ENCODE data around the gene EFHC1. TPM values are rescaled to one million over a fixed set of nuclear protein-coding genes. Genes with fewer than 3 reads are reported as not detected.
"Not testable (repeated sequence)": the region's sequence is repeated elsewhere in the genome, so short reads cannot be mapped to it uniquely, and the experiment has no call there.

Gene EFHC1
- total and polyA plus RNA-seq, 4 donors: 3.3 to 11.3 (median 6.9) TPM

DNA sequence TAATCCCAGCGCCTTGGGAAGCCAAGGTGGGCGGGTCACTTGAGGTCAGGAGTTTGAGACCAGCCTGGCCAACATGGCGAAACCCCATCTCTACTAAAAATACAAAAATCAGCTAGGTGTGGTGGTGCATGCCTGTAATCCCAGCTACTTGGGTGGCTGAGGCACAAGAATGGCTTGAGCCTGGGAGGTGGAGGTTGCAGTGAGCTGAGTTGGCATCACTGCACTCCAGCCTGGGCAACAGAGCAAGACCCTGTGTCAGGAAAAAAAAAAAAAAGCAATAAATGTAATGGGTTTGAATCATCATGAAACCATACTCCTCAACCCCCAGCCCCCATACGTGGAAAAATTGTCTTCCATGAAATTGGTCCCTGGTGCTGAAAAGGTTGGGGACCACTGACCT is 32.0 kb upstream of the EFHC1 start:
- WGBS: 71% methylated on average over 4 of the region's 4 CpGs
- not testable (repeated sequence) for H3K36me3 ChIP-seq (ENCODE audit: control insufficient read depth in 4 of 4, insufficient read depth in 3 of 4, low read depth in 1 of 4, low read length in 3 of 4); H3K9me3 ChIP-seq (ENCODE audit: control insufficient read depth in 4 of 4, low read length in 3 of 4); H3K9ac ChIP-seq (ENCODE audit: low read depth in 1 of 2, low read length in 2 of 2); H3K27ac ChIP-seq (ENCODE audit: low read depth in 1 of 2, low read length in 2 of 2); H3K4me3 ChIP-seq (ENCODE audit: low read depth in 1 of 3, low read length in 3 of 3); H3K27me3 ChIP-seq (ENCODE audit: control insufficient read depth in 4 of 4, insufficient read depth in 4 of 4, low read length in 3 of 4); DNase-seq (ENCODE audit: low spot score)
- H3K4me1 ChIP-seq (ENCODE audit: control insufficient read depth in 4 of 4, insufficient read depth in 4 of 4, low read length in 3 of 4): peaks cover 3 to 20% (median 14%) of the 10 kb centered on the region in 4 donors

DNA sequence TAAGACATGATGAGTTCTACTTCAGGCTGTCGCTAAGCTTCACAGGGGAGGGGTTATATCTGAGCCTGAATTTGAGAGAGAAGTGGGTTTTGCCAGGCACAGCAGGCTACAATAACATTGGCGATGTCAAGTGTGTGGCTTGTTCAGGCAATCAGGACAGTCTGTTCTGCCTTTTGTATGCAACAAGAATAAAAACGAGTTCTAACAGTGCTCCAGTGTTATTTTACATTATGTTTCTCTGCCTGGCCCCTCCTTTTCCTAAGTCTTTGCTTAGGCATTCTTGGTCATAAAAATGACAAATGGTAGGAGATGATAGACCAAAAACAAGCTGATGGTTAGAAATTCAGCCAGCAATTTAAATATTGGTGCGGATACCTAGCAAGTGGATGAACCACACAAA is 31.4 kb upstream of the EFHC1 start:
- WGBS: 92% methylated on average over 4 of the region's 4 CpGs

DNA sequence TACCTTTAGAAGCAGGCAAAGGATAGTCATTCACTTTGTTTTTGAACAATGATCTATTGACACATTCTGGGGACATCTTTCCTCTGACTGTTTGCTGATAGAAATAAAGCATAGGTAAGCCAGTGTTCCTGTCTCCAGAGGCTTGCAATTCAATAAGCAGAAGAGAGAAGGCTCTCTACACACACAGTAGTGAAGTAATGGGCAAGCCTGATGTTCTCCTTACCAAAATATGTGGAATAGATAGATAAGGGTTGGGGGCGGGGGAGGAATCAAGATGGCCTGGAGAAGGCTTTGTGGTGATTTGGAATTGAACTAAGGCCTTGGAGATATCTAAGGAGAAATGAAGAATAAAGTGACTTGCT is 30.9 kb upstream of the EFHC1 start:
- Histone ChIP-seq H3K4me1 (ENCODE audit: control insufficient read depth in 4 of 4, insufficient read depth in 4 of 4, low read length in 3 of 4) (peaks cover 3 to 20% (median 14%) of the 10 kb centered on the region in 4 donors), H3K9ac (ENCODE audit: low read depth in 1 of 2, low read length in 2 of 2) (peak overlapping the region in 1 of 2 donors; percentile 39), H3K9me3 (ENCODE audit: control insufficient read depth in 4 of 4, low read length in 3 of 4) (no peaks in the 10 kb centered on the region), H3K36me3 (ENCODE audit: control insufficient read depth in 4 of 4, insufficient read depth in 3 of 4, low read depth in 1 of 4, low read length in 3 of 4) (no peaks in the 10 kb centered on the region), H3K27ac (ENCODE audit: low read depth in 1 of 2, low read length in 2 of 2) (peak overlapping the region; percentile 64 to 86), H3K27me3 (ENCODE audit: control insufficient read depth in 4 of 4, insufficient read depth in 4 of 4, low read length in 3 of 4) (no peaks in the 10 kb centered on the region), H3K4me3 (ENCODE audit: low read depth in 1 of 3, low read length in 3 of 3) (no peak overlapping the region)
- no peak for TF ChIP-seq RXRA (IDR thresholded peaks at IDR 0.05)
- TF ChIP-seq, protein P1, sequence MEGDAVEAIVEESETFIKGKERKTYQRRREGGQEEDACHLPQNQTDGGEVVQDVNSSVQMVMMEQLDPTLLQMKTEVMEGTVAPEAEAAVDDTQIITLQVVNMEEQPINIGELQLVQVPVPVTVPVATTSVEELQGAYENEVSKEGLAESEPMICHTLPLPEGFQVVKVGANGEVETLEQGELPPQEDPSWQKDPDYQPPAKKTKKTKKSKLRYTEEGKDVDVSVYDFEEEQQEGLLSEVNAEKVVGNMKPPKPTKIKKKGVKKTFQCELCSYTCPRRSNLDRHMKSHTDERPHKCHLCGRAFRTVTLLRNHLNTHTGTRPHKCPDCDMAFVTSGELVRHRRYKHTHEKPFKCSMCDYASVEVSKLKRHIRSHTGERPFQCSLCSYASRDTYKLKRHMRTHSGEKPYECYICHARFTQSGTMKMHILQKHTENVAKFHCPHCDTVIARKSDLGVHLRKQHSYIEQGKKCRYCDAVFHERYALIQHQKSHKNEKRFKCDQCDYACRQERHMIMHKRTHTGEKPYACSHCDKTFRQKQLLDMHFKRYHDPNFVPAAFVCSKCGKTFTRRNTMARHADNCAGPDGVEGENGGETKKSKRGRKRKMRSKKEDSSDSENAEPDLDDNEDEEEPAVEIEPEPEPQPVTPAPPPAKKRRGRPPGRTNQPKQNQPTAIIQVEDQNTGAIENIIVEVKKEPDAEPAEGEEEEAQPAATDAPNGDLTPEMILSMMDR (IDR thresholded peaks at IDR 0.05; ENCODE audit: low read depth, low read length, missing input control): peak; percentile 9
- TF ChIP-seq, protein P2, sequence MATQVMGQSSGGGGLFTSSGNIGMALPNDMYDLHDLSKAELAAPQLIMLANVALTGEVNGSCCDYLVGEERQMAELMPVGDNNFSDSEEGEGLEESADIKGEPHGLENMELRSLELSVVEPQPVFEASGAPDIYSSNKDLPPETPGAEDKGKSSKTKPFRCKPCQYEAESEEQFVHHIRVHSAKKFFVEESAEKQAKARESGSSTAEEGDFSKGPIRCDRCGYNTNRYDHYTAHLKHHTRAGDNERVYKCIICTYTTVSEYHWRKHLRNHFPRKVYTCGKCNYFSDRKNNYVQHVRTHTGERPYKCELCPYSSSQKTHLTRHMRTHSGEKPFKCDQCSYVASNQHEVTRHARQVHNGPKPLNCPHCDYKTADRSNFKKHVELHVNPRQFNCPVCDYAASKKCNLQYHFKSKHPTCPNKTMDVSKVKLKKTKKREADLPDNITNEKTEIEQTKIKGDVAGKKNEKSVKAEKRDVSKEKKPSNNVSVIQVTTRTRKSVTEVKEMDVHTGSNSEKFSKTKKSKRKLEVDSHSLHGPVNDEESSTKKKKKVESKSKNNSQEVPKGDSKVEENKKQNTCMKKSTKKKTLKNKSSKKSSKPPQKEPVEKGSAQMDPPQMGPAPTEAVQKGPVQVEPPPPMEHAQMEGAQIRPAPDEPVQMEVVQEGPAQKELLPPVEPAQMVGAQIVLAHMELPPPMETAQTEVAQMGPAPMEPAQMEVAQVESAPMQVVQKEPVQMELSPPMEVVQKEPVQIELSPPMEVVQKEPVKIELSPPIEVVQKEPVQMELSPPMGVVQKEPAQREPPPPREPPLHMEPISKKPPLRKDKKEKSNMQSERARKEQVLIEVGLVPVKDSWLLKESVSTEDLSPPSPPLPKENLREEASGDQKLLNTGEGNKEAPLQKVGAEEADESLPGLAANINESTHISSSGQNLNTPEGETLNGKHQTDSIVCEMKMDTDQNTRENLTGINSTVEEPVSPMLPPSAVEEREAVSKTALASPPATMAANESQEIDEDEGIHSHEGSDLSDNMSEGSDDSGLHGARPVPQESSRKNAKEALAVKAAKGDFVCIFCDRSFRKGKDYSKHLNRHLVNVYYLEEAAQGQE (IDR thresholded peaks at IDR 0.05): no peak
- 57% methylated on average over 1 of the region's 1 CpG for WGBS
- DNase-seq (ENCODE audit: low spot score): no peak

More for the DNA sequence above, 31.4 kb upstream of the EFHC1 start:
- H3K4me3 ChIP-seq (ENCODE audit: low read depth in 1 of 3, low read length in 3 of 3): no peak overlapping the region
- H3K36me3 ChIP-seq (ENCODE audit: control insufficient read depth in 4 of 4, insufficient read depth in 3 of 4, low read depth in 1 of 4, low read length in 3 of 4): no peaks in the 10 kb centered on the region
- H3K9me3 ChIP-seq (ENCODE audit: control insufficient read depth in 4 of 4, low read length in 3 of 4): no peaks in the 10 kb centered on the region
- H3K27me3 ChIP-seq (ENCODE audit: control insufficient read depth in 4 of 4, insufficient read depth in 4 of 4, low read length in 3 of 4): no peaks in the 10 kb centered on the region
- no peak overlapping the region for H3K9ac ChIP-seq (ENCODE audit: low read depth in 1 of 2, low read length in 2 of 2)
- H3K4me1 ChIP-seq (ENCODE audit: control insufficient read depth in 4 of 4, insufficient read depth in 4 of 4, low read length in 3 of 4): peaks cover 3 to 20% (median 14%) of the 10 kb centered on the region in 4 donors
- TF ChIP-seq NR2F2 (IDR thresholded peaks at IDR 0.05) (no peak), RXRA (IDR thresholded peaks at IDR 0.05) (no peak), HNF4G (IDR thresholded peaks at IDR 0.05) (no peak)
- TF ChIP-seq, protein P3, sequence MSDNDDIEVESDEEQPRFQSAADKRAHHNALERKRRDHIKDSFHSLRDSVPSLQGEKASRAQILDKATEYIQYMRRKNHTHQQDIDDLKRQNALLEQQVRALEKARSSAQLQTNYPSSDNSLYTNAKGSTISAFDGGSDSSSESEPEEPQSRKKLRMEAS (IDR thresholded peaks at IDR 0.05): no peak
- TF ChIP-seq, protein P4, sequence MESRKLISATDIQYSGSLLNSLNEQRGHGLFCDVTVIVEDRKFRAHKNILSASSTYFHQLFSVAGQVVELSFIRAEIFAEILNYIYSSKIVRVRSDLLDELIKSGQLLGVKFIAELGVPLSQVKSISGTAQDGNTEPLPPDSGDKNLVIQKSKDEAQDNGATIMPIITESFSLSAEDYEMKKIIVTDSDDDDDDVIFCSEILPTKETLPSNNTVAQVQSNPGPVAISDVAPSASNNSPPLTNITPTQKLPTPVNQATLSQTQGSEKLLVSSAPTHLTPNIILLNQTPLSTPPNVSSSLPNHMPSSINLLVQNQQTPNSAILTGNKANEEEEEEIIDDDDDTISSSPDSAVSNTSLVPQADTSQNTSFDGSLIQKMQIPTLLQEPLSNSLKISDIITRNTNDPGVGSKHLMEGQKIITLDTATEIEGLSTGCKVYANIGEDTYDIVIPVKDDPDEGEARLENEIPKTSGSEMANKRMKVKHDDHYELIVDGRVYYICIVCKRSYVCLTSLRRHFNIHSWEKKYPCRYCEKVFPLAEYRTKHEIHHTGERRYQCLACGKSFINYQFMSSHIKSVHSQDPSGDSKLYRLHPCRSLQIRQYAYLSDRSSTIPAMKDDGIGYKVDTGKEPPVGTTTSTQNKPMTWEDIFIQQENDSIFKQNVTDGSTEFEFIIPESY (IDR thresholded peaks at IDR 0.05): no peak
- no peak for DNase-seq (ENCODE audit: low spot score)
- peak overlapping the region in 1 of 2 donors; percentile 64 for H3K27ac ChIP-seq (ENCODE audit: low read depth in 1 of 2, low read length in 2 of 2)
